Stimulated activated CD8-positive, alpha-beta memory T cell treated with anti-CD3 and anti-CD28 coated beads, Interleukin-15, amount 100 ng/mL, for 24 hours (primary cell): ENCODE data around the gene RTN4RL2.
A peak's percentile ranks its signal among the peaks of the same experiment; 100 is the strongest.

Experiments
- DNase-seq: peaks from one replicate; pipeline ENCODE4 v3.0.0-alpha.2; 2020; ENCODE audit warnings: low read depth

RTN4RL2 gene

GRCh38 chr11:57460022-57460757, at the start of gene RTN4RL2:
Gene RTN4RL2 (plus strand): TSS chr11:57460528. CDS start chr11:57460866, 338 bp downstream.
- DNase-seq, result no peak

DNA sequence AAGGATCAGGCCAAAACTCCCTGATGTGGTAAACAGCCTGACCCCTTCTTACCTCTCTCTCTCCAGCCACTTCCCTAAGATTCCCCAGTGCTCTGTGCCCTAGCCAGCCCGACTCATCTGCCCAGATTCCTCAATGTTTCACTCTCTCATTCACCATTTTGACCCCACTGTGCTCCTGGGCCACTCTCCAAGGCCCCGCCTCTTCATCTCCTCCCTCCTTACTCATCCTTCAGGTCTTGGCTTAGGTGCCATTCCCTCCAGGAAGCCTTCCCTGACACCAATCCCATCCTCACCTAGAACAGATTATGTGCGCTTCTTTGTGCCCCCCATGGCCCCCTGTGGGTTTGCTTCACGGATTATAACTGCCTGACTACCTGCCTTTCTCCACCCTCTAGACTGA, 46.6 kb upstream of the RTN4RL2 start:
- DNase-seq, result no peak

GRCh38 chr11:57414612-57415212, 45.6 kb upstream of the RTN4RL2 start:
- DNase-seq, result no peak

- no peak for DNase-seq
Measured at GRCh38 chr11:57416436-57416835, 43.9 kb upstream of the RTN4RL2 start.

GRCh38 chr11:57417056-57417455, 43.3 kb upstream of the RTN4RL2 start:
- DNase-seq, result no peak

GRCh38 chr11:57418131-57418530, 42.2 kb upstream of the RTN4RL2 start:
- DNase-seq, result no peak

- DNase-seq, result no peak
Measured at GRCh38 chr11:57419146-57419545, 41.2 kb upstream of the RTN4RL2 start.

DNA sequence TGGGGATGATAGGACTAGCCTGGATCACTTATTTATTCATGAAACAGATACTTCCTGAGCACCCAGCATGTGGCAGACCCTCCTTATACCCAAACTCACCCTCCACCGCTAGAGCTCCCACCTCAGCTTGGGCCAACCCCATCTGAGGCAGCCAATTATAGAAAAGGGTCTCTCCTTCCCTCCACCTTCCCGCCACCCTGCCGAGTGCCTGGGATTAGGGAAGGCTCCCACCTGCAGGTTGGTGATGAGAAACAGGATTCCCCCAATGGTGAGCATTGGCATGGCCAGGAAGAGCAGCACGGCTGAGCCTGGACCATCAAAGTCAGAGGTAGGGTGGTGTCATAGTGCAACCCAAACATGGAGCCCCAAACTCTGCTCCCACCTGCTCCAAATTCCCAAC, 39.3 kb upstream of the RTN4RL2 start:
- DNase-seq, result no peak

DNA sequence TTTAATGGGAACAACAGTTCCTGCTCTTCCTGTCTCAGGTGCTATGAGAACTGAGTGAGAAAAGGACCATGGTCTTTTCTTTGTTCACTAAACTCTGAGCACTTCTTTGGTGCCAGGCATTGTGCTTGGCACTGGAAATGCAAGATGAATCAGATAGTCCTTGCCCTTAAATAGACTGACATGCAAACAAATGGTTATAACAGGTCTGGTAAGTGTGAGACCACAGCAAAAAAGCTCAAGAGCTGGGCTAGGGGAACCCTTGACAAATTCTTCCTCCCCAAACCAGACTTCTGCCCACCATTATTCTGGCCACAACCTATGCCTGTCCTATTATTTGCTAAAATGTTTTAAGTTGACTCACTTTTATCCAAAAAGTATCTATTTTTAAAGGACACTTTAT, 38.5 kb upstream of the RTN4RL2 start:
- DNase-seq, result no peak

- DNase-seq, result no peak
Measured at GRCh38 chr11:57422669-57423068, 37.7 kb upstream of the RTN4RL2 start.

GRCh38 chr11:57424137-57424791, 36.1 kb upstream of the RTN4RL2 start:
- no peak for DNase-seq

GRCh38 chr11:57424792-57425564, 35.4 kb upstream of the RTN4RL2 start:
- peak; percentile 50 for DNase-seq

DNA sequence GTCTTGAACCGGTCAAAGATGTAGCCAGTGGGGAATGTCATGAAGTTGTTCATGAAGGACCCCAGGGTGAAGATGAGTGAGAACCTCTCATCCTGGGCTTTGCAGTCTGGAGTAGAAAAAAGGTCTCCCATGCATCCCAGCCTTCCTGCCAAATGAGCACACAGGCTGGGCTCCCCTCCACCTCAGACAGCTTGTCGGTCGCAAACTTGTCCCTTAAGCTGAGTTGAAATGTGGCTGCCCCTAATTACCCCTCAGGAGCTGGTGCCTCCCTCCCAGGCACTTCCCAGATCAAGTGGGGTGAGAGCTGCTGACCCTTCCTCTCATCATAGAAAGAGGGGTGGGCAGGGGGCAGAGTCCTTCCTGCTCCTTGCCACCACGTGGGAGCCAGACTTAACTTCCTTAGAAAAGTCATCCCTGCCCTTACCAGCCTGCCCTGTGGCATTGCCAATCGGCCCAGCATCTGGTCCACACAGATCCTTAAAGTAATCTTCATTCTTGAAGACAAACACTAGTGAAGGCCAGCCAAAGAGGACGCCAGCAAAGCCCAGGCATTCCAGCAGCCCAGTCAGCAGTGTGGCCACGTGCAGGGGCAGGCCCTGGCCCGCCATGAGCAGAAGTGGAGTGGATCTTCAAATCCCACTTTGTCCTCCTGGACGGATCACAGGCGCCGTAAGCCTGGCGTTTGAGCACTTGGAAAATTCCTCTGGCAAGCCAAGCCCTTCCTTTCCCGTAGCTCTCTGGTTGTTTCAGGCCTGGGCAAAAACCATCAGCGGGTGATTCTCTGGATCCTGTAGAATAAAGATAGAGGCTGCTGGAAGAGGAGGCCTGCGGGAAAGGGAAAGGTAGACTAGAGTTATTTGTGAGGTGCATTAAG, 34.5 kb upstream of the RTN4RL2 start:
- no peak for DNase-seq

- DNase-seq, result no peak
Measured at GRCh38 chr11:57426439-57426928, 33.8 kb upstream of the RTN4RL2 start.

- DNase-seq, result peak; percentile 45
Measured at GRCh38 chr11:57426929-57427726, 33.2 kb upstream of the RTN4RL2 start, which contains the start of gene SLC43A3. Gene SLC43A3 (minus strand): TSS chr11:57427121. CDS start chr11:57426172, 949 bp downstream.

GRCh38 chr11:57427727-57428082, 32.6 kb upstream of the RTN4RL2 start:
- no peak for DNase-seq

- DNase-seq, result no peak
Measured at GRCh38 chr11:57428643-57429042, 31.7 kb upstream of the RTN4RL2 start.

GRCh38 chr11:57429946-57430345, 30.4 kb upstream of the RTN4RL2 start:
- no peak for DNase-seq

- no peak for DNase-seq
Measured at GRCh38 chr11:57430952-57431351, 29.4 kb upstream of the RTN4RL2 start.

DNA sequence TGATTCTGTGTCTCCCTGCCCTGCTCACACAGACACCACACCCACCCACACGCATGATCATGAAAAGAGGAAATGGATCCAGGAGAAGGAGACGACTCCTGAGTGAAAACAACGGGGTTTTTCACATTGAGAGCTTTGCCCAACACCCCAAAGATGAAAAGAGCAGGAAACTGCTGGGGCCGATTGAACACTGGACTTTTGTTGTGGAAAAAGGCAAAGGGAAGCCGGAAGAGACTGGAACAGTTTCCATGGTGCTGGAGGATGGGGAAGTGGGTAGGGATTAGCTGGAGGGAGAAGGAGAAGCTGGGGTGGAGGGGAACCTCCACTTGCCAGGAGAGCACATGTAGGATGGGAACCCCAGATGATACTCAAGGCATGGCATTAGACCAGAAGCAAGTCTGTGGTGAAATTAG, 28.2 kb upstream of the RTN4RL2 start:
- no peak for DNase-seq
